HepG2 (cell line): ENCODE measurements around the gene HIPK4. TPM values are rescaled to one million over a fixed set of nuclear protein-coding genes. Genes with fewer than 3 reads are reported as not detected.

Experiments used
- ATAC-seq: fragments of 200-7000 bp; cut with Tn5 transposase; 3 replicates; pipeline ENCODE4 v1.9.1; 2020; ENCODE audit warnings: mild to moderate bottlenecking, moderate library complexity
- BruUV-seq: library from RNA; stranded (reverse); fragments of 400-500 nt; replicated peaks from 2 replicates; lab custom pipeline; 2021; lab: Mats Ljungman, UMichigan
- CTCF ChIA-PET: fragments of 300-600 bp; formaldehyde crosslinking; extraction: SDS; loops from one replicate; lab custom pipeline; 2021; ENCODE audit warnings: low total read pairs, inconsistent platforms, low intra/inter-chr PET ratio; lab: Yijun Ruan, JAX
- POLR2A ChIA-PET: fragments of 350-600 bp; sonication (Branson Sonifier 250); formaldehyde crosslinking; loops from one replicate; lab custom pipeline; 2020; ENCODE audit warnings: antibody characterized with exemption, inconsistent platforms; lab: Yijun Ruan, JAX
- DNase-seq: peaks from one replicate; pipeline ENCODE4 v3.0.0-alpha.2; 2015; ENCODE audit warnings: low spot score
- FAIRE-seq: peaks from 3 replicates; lab custom pipeline; 2011; peaks lifted over from hg19 to GRCh38; lab: Jason Lieb, UNC
- H2AFZ ChIP-seq: one replicate; pipeline ENCODE4 v1.6.1; 2011; ENCODE audit warnings: low read length, inconsistent platforms
- H3K27ac ChIP-seq: fragments of 300-600 bp; 3 replicates; pipeline ENCODE4 v1.8.0; 2011; ENCODE audit warnings: mixed run types, mild to moderate bottlenecking, mixed read lengths, low read length, inconsistent platforms; ENCODE audit not compliant: insufficient read depth; ENCODE audit errors: extremely low read length
- H3K27me3 ChIP-seq, 2 experiments: fragments of 200-600 bp in 1 of 2; 2 replicates in 1 of 2; 3 replicates in 1 of 2; pipeline versions ENCODE4 v1.6.0 to v1.8.0; 2011; ENCODE audit warnings: low read length in 2 of 2, mild to moderate bottlenecking in 2 of 2, moderate library complexity in 2 of 2, inconsistent platforms in 1 of 2; ENCODE audit not compliant: insufficient read depth in 2 of 2, control insufficient read depth in 1 of 2
- H3K36me3 ChIP-seq, 2 experiments: fragments of 200-600 bp in 1 of 2; replicated peaks in 1 of 2; 2 replicates in 1 of 2; 3 replicates in 1 of 2; pipeline versions ENCODE4 v1.5.1 to v1.8.0; 2011; ENCODE audit warnings: low read length in 2 of 2, inconsistent platforms in 1 of 2; ENCODE audit not compliant: insufficient read depth in 2 of 2, control insufficient read depth in 1 of 2
- H3K4me1 ChIP-seq: 2 replicates; pipeline ENCODE4 v1.5.1; 2012; ENCODE audit warnings: low read length, inconsistent platforms; ENCODE audit not compliant: insufficient read depth
- H3K4me2 ChIP-seq: 2 replicates; pipeline ENCODE4 v1.6.0; 2011; ENCODE audit warnings: low read depth, low read length, inconsistent platforms
- H3K4me3 ChIP-seq, 3 experiments: fragments of 200-600 bp in 1 of 3; sonication (generic), shearing (Covaris generic) in 1 of 3; replicated peaks in 1 of 3; 2 replicates each; pipeline ENCODE4 v1.5.1; 2011 to 2016; ENCODE audit warnings: low read length in 3 of 3, inconsistent platforms in 2 of 3, low read depth in 2 of 3, mild to moderate bottlenecking in 2 of 3, control low read depth in 1 of 3, mixed read lengths in 1 of 3; ENCODE audit not compliant: insufficient read depth in 1 of 3
- H3K79me2 ChIP-seq: one replicate; pipeline ENCODE4 v1.6.1; 2011; ENCODE audit warnings: low read length, inconsistent platforms; ENCODE audit not compliant: insufficient read depth
- H3K9ac ChIP-seq: 2 replicates; pipeline ENCODE4 v1.6.0; 2011; ENCODE audit warnings: mild to moderate bottlenecking, low read depth, low read length, inconsistent platforms; ENCODE audit not compliant: insufficient read depth
- H3K9me3 ChIP-seq: 2 replicates; pipeline ENCODE4 v1.5.1; 2012; ENCODE audit warnings: mild to moderate bottlenecking, low read length
- H4K20me1 ChIP-seq: 2 replicates; pipeline ENCODE4 v1.6.0; 2011; ENCODE audit warnings: inconsistent platforms, mild to moderate bottlenecking, low read length, moderate library complexity; ENCODE audit not compliant: insufficient read depth
- HOXA5 ChIP-seq: sonication (generic); formaldehyde crosslinking; IDR thresholded peaks from 2 replicates; pipeline ENCODE4 v1.4.0; 2020; ENCODE audit warnings: missing genetic modification reagents
- TAF1 ChIP-seq: sonication (generic); formaldehyde crosslinking; IDR thresholded peaks from 2 replicates; pipeline ENCODE4 v1.4.0; 2020; ENCODE audit warnings: missing genetic modification reagents
- ZFP82 ChIP-seq: sonication (generic); formaldehyde crosslinking; IDR thresholded peaks from 2 replicates; pipeline ENCODE4 v1.5.1; 2020; ENCODE audit warnings: mild to moderate bottlenecking, missing genetic modification reagents, borderline replicate concordance
- ZNF354B ChIP-seq: sonication (generic); formaldehyde crosslinking; IDR thresholded peaks from 2 replicates; pipeline ENCODE4 v1.8.0; 2022; ENCODE audit warnings: mild to moderate bottlenecking, missing genetic modification reagents
- ZNF687 ChIP-seq: sonication (generic); formaldehyde crosslinking; IDR thresholded peaks from 2 replicates; pipeline ENCODE4 v1.5.1; 2020; ENCODE audit warnings: mild to moderate bottlenecking, missing genetic modification reagents, moderate library complexity
- WGBS: methylation state at CpG from one replicate; pipeline ENCODE4 v1.1.6; 2017; ENCODE audit warnings: low lambda C conversion rate; 5-methylcytosine and 5-hydroxymethylcytosine counted together
- in situ Hi-C: cut with HindIII; loops from 2 replicates; pipeline ENCODE4 v1.10.0; 2017; ENCODE audit warnings: low pct_unique_long_range_greater_than_20kb; ENCODE audit not compliant: extremely low pct_ligation_motif_present
- intact Hi-C: fragments of 100-400 bp; cut with micrococcal nuclease; formaldehyde crosslinking; loops from one replicate; pipeline ENCODE4 v1.10.0; 2022; ENCODE audit not compliant: unreplicated experiment
- polyA plus RNA-seq, 8 experiments: library from polyadenylated mRNA; depleted of rRNA in 3 of 8; stranded (reverse) in 7 of 8; unstranded in 1 of 8; fragments of >200 nt; fragmentation: Illumina TruSeq in 4 of 8; extraction: Trizol in 4 of 8; gene quantifications; 2 replicates each; pipeline versions ENCODE4 v1.2.1 to v1.2.3, GENCODE V29; 2011 to 2016; ENCODE audit warnings: low read depth in 4 of 8, missing spikeins in 1 of 8, mixed read lengths in 1 of 8; ENCODE audit not compliant: insufficient read depth in 1 of 8
- total RNA-seq, 5 experiments: library from RNA; depleted of rRNA; stranded (reverse); fragments of >200 nt; fragmentation: Illumina TruSeq; extraction: Trizol; gene quantifications; 2 replicates each; pipeline ENCODE4 v1.2.3, GENCODE V29; 2016; ENCODE audit warnings: low read depth in 1 of 5
- TF ChIP-seq, protein P1 (sequence below): sonication (generic); formaldehyde crosslinking; IDR thresholded peaks from 2 replicates; pipeline ENCODE4 v1.4.0; 2020; ENCODE audit warnings: missing genetic modification reagents

HIPK4 gene
- total and polyA plus RNA-seq, 2 of the 13 experiments (the other 11 are each of a cell fraction or from before 2014, with no cell fraction given), result 0.03 TPM; not detected in 1

DNA sequence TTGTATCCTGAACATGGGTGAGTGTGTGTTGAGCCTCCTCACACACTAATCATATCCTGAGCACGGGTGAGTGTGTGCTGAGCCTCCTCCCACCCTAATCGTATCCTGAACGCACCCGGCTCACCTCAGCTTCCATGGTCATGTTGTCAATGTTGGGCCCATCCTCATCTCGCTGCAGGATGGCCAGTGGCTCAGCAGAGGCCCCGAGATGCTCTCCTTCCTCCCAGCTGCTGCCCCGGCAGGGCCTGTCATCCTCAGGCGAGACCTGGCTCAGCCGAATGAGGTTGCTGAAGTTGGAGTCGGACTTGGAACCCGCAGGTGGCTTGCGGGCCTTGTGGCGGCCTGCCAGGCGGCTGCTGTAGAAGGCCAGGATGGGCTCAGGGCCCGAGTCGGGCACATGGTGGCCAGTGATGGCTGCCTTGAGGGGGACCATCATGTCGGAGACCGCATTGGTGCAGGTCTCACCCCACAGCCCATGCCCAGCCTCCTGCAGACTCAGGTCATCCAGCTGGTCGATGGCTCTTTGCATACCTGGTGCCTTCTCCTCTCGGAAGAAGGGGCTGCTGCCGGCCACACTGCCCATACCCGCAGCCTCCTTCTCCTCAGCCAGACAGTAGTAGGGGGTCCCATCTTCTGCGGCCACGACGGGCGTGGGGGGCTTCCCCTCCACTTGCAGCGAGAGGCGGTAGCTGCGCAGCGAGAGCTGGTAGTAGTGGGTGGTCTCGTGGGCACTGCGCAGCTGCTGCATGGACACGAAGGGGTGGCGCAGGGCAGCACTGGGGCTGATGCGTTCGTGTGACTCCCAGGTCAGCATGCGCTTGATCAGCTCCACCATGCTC lies 9.6 kb downstream of the HIPK4 start:
- CTCF ChIA-PET, result no interaction called here
- no peak for DNase-seq
- no peak overlapping the region for H2AFZ ChIP-seq
- H3K4me1 ChIP-seq, result peaks cover 8% of the 10 kb centered on the region; the same call in 1 of the 2 replicates
- TF ChIP-seq ZFP82 (CRISPR knock-in tag) (no peak), ZNF687 (0 out of 2 replicates have a peak, but pooled peaks have one; percentile 18), ZNF354B (CRISPR knock-in tag) (no peak), HOXA5 (CRISPR knock-in tag) (no peak), TAF1 (no peak)
- TF ChIP-seq, protein P1, sequence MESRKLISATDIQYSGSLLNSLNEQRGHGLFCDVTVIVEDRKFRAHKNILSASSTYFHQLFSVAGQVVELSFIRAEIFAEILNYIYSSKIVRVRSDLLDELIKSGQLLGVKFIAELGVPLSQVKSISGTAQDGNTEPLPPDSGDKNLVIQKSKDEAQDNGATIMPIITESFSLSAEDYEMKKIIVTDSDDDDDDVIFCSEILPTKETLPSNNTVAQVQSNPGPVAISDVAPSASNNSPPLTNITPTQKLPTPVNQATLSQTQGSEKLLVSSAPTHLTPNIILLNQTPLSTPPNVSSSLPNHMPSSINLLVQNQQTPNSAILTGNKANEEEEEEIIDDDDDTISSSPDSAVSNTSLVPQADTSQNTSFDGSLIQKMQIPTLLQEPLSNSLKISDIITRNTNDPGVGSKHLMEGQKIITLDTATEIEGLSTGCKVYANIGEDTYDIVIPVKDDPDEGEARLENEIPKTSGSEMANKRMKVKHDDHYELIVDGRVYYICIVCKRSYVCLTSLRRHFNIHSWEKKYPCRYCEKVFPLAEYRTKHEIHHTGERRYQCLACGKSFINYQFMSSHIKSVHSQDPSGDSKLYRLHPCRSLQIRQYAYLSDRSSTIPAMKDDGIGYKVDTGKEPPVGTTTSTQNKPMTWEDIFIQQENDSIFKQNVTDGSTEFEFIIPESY (CRISPR knock-in tag), result peak; percentile 40; the same call in 1 of the 2 replicates
- TF ChIP-seq, all 625 proteins: peak for 2
- Histone ChIP-seq H3K4me3 (no peak overlapping the region), H3K79me2 (no peaks in the 10 kb centered on the region), H4K20me1 (no peaks in the 10 kb centered on the region), H3K4me2 (no peak overlapping the region), H3K27ac (no peak overlapping the region), H3K36me3 (no peaks in the 10 kb centered on the region; a peak in 1 of 5 replicates), H3K27me3 (no peaks in the 10 kb centered on the region), H3K9ac (no peak overlapping the region), H3K9me3 (no peaks in the 10 kb centered on the region)
- no peak for ATAC-seq
- FAIRE-seq, result no peak
- WGBS, result 90% methylated on average over 10 of the region's 37 CpGs
- intact Hi-C loops, result no loop called here
- BruUV-seq, result no TSS peak
- in situ Hi-C loops, result no loop called here
- POLR2A ChIA-PET, result no interaction called here
